HepG2 (cell line): ENCODE results near the gene XKR7. TPM values are rescaled to one million over a fixed set of nuclear protein-coding genes. Genes with fewer than 3 reads are reported as not detected.
A peak's percentile ranks its signal among the peaks of the same experiment; 100 is the strongest.

Source experiments
- ARID2 ChIP-seq: sonication (generic); formaldehyde crosslinking; IDR thresholded peaks from 2 replicates; pipeline ENCODE4 v1.8.1; 2022; ENCODE audit warnings: mild to moderate bottlenecking, missing genetic modification reagents, borderline replicate concordance
- GFI1 ChIP-seq: sonication (generic); formaldehyde crosslinking; IDR thresholded peaks from 2 replicates; pipeline ENCODE4 v1.5.0; 2020; ENCODE audit warnings: missing genetic modification reagents, mild to moderate bottlenecking, borderline replicate concordance
- MYPOP ChIP-seq: sonication (generic); formaldehyde crosslinking; IDR thresholded peaks from 2 replicates; pipeline ENCODE4 v1.8.1; 2023; ENCODE audit warnings: mild to moderate bottlenecking, moderate library complexity, missing genetic modification reagents
- NR3C1 ChIP-seq: sonication (generic); formaldehyde crosslinking; IDR thresholded peaks from 2 replicates; pipeline ENCODE4 v1.4.0; 2020; ENCODE audit warnings: missing genetic modification reagents
- SMAD1 ChIP-seq: sonication (generic); formaldehyde crosslinking; IDR thresholded peaks from 2 replicates; pipeline ENCODE4 v1.4.0; 2020; ENCODE audit warnings: missing genetic modification reagents, low read depth, mild to moderate bottlenecking, borderline replicate concordance
- SMC3 ChIP-seq: IDR thresholded peaks from 2 replicates; pipeline ENCODE4 v1.6.1; 2011; ENCODE audit warnings: low read length, improper control_type of control experiment
- SOX6 ChIP-seq, 2 experiments: fragments of 450-650 bp in 1 of 2; sonication (generic) in 1 of 2; formaldehyde crosslinking in 1 of 2; IDR thresholded peaks; 2 replicates each; pipeline versions ENCODE4 v1.4.0 to v1.6.1; 2017 to 2020; ENCODE audit warnings: antibody characterized with exemption in 1 of 2, mild to moderate bottlenecking in 1 of 2, missing genetic modification reagents in 1 of 2
- SP5 ChIP-seq: IDR thresholded peaks from 2 replicates; pipeline ENCODE4 v1.6.1; 2016; ENCODE audit warnings: low read depth, borderline replicate concordance
- SPEN ChIP-seq: sonication (generic); formaldehyde crosslinking; IDR thresholded peaks from 2 replicates; pipeline ENCODE4 v1.5.1; 2020; ENCODE audit warnings: low read depth, mild to moderate bottlenecking, missing genetic modification reagents
- TERF1 ChIP-seq: sonication (generic); formaldehyde crosslinking; IDR thresholded peaks from 2 replicates; pipeline ENCODE4 v1.8.0; 2022; ENCODE audit warnings: mild to moderate bottlenecking, missing genetic modification reagents, moderate library complexity
- TGIF2 ChIP-seq: IDR thresholded peaks from 2 replicates; pipeline ENCODE4 v1.6.1; 2016; ENCODE audit warnings: control low read depth, missing compliant biosample characterization
- TIGD3 ChIP-seq: sonication (generic); formaldehyde crosslinking; IDR thresholded peaks from 2 replicates; pipeline ENCODE4 v1.5.1; 2020; ENCODE audit warnings: mild to moderate bottlenecking, missing genetic modification reagents, borderline replicate concordance
- U2AF2 ChIP-seq: fragments of 200-400 bp; formaldehyde crosslinking; IDR thresholded peaks from 2 replicates; pipeline ENCODE4 v1.6.1; 2017; ENCODE audit warnings: low read depth, mild to moderate bottlenecking, low read length
- UBTF ChIP-seq: sonication (generic); formaldehyde crosslinking; IDR thresholded peaks from 2 replicates; pipeline ENCODE4 v1.4.0; 2020; ENCODE audit warnings: mild to moderate bottlenecking, missing genetic modification reagents
- ZFP41 ChIP-seq: sonication (generic); formaldehyde crosslinking; IDR thresholded peaks from 2 replicates; pipeline ENCODE4 v1.4.0; 2020; ENCODE audit warnings: mild to moderate bottlenecking, missing genetic modification reagents, borderline replicate concordance
- ZNF235 ChIP-seq: sonication (generic); formaldehyde crosslinking; IDR thresholded peaks from 2 replicates; pipeline ENCODE4 v1.8.1; 2023; ENCODE audit warnings: mild to moderate bottlenecking, missing genetic modification reagents, borderline replicate concordance
- ZNF326 ChIP-seq: sonication (generic); formaldehyde crosslinking; IDR thresholded peaks from 2 replicates; pipeline ENCODE4 v1.4.0; 2020; ENCODE audit warnings: missing genetic modification reagents, borderline replicate concordance
- ZNF710 ChIP-seq: sonication (generic); formaldehyde crosslinking; IDR thresholded peaks from 2 replicates; pipeline ENCODE4 v1.5.0; 2020; ENCODE audit warnings: mild to moderate bottlenecking, missing genetic modification reagents, borderline replicate concordance
- ZNF816 ChIP-seq: sonication (generic); formaldehyde crosslinking; IDR thresholded peaks from 2 replicates; pipeline ENCODE4 v1.8.0; 2022; ENCODE audit warnings: missing genetic modification reagents, mild to moderate bottlenecking, borderline replicate concordance
- polyA plus RNA-seq, 8 experiments: library from polyadenylated mRNA; depleted of rRNA in 3 of 8; stranded (reverse) in 7 of 8; unstranded in 1 of 8; fragments of >200 nt; fragmentation: Illumina TruSeq in 4 of 8; extraction: Trizol in 4 of 8; gene quantifications; 2 replicates each; pipeline versions ENCODE4 v1.2.1 to v1.2.3, GENCODE V29; 2011 to 2016; ENCODE audit warnings: low read depth in 4 of 8, missing spikeins in 1 of 8, mixed read lengths in 1 of 8; ENCODE audit not compliant: insufficient read depth in 1 of 8
- total RNA-seq, 5 experiments: library from RNA; depleted of rRNA; stranded (reverse); fragments of >200 nt; fragmentation: Illumina TruSeq; extraction: Trizol; gene quantifications; 2 replicates each; pipeline ENCODE4 v1.2.3, GENCODE V29; 2016; ENCODE audit warnings: low read depth in 1 of 5

Gene XKR7
- total and polyA plus RNA-seq, 2 of the 13 experiments (the other 11 are each of a cell fraction or from before 2014, with no cell fraction given) = not detected

- TF ChIP-seq ZNF710 (CRISPR knock-in tag) (peak; percentile 82; the same call in 1 of the 2 replicates), NR3C1 (CRISPR knock-in tag) (no peak), SMAD1 (CRISPR knock-in tag) (peak; percentile 96; the same call in 1 of the 2 replicates), SOX6 (IDR thresholded peaks at IDR 0.05) (no peak), SOX6 (CRISPR knock-in tag; IDR thresholded peaks at IDR 0.05) (peak; percentile 77), SPEN (CRISPR knock-in tag) (peak; percentile 99), ARID2 (CRISPR knock-in tag) (no peak), TGIF2 (CRISPR knock-in tag) (peak; percentile 46), U2AF2 (no peak), ZNF326 (no peak), MYPOP (CRISPR knock-in tag) (peak; percentile 71; the same call in 1 of the 2 replicates), SMC3 (peak; percentile 84), ZNF816 (CRISPR knock-in tag) (no peak), ZNF235 (CRISPR knock-in tag) (no peak; the same call in 1 of the 2 replicates), TIGD3 (CRISPR knock-in tag) (no peak; the same call in 1 of the 2 replicates), TERF1 (peak; percentile 82; the same call in 1 of the 2 replicates), GFI1 (CRISPR knock-in tag) (peak; percentile 46; the same call in 1 of the 2 replicates), UBTF (CRISPR knock-in tag) (peak; percentile 51; the same call in 1 of the 2 replicates), ZFP41 (CRISPR knock-in tag) (0 out of 2 replicates have a peak, but pooled peaks have one; percentile 84), SP5 (CRISPR knock-in tag) (peak; percentile 85; the same call in 1 of the 2 replicates)
Observed at GRCh38 chr20:31951530-31952453, 16.2 kb upstream of the XKR7 start, which contains the start of gene PDRG1 (continued).
